IMR-90 (cell line): ENCODE data around the gene TRIO. TPM values are rescaled to one million over a fixed set of nuclear protein-coding genes. Genes with fewer than 3 reads are reported as not detected.
A peak's percentile ranks its signal among the peaks of the same experiment; 100 is the strongest.

Experiments
- ATAC-seq: fragments of 200-7000 bp; cut with Tn5 transposase; 2 replicates; pipeline ENCODE4 v1.9.1; 2020; ENCODE audit warnings: low read depth, mild to moderate bottlenecking, moderate library complexity
- BruUV-seq: library from RNA; stranded (reverse); fragments of 400-500 nt; replicated peaks from 2 replicates; lab custom pipeline; 2021; lab: Mats Ljungman, UMichigan
- CTCF ChIA-PET: fragments of 300-600 bp; formaldehyde crosslinking; extraction: SDS; loops from one replicate; lab custom pipeline; 2021; ENCODE audit warnings: antibody characterized with exemption; lab: Yijun Ruan, JAX
- POLR2A ChIA-PET: fragments of 300-600 bp; sonication (Branson Sonifier 250); formaldehyde crosslinking; loops from one replicate; lab custom pipeline; 2022; ENCODE audit warnings: antibody characterized with exemption; ENCODE audit not compliant: unreplicated experiment; lab: Charles Lee
- DNase-seq: peaks from one replicate; pipeline ENCODE4 v3.0.0; 2013
- H2AFZ ChIP-seq: replicated peaks from 2 replicates; pipeline ENCODE3; 2013; ENCODE audit warnings: low read length, mild to moderate bottlenecking; ENCODE audit not compliant: poor library complexity
- H2AK5ac ChIP-seq: 2 replicates; pipeline ENCODE4 v1.6.1; 2013; ENCODE audit warnings: low read depth, low read length, inconsistent platforms
- H2AK9ac ChIP-seq: replicated peaks from 2 replicates; pipeline ENCODE3; 2013; ENCODE audit warnings: mild to moderate bottlenecking, low read depth, low read length, moderate library complexity; ENCODE audit not compliant: poor library complexity
- H2BK120ac ChIP-seq: 2 replicates; pipeline ENCODE4 v1.6.1; 2013; ENCODE audit warnings: low read depth, low read length, inconsistent platforms
- H2BK15ac ChIP-seq: 3 replicates; pipeline ENCODE4 v1.6.1; 2013; ENCODE audit warnings: low read depth, low read length, inconsistent platforms
- H2BK20ac ChIP-seq: 2 replicates; pipeline ENCODE4 v1.6.1; 2013; ENCODE audit warnings: low read depth, mild to moderate bottlenecking, inconsistent platforms, low read length, moderate library complexity
- H2BK5ac ChIP-seq: 2 replicates; pipeline ENCODE4 v1.6.1; 2013; ENCODE audit warnings: mild to moderate bottlenecking, low read depth, low read length, inconsistent platforms; ENCODE audit not compliant: poor library complexity, severe bottlenecking
- H3K14ac ChIP-seq: replicated peaks from 2 replicates; pipeline ENCODE4 v1.6.1; 2013; ENCODE audit warnings: low read depth, low read length, inconsistent platforms
- H3K18ac ChIP-seq: 2 replicates; pipeline ENCODE4 v1.6.1; 2013; ENCODE audit warnings: low read depth, low read length, control low read depth
- H3K23ac ChIP-seq: 2 replicates; pipeline ENCODE4 v1.6.1; 2013; ENCODE audit warnings: low read depth, low read length, inconsistent platforms
- H3K27ac ChIP-seq: 2 replicates; pipeline ENCODE4 v1.5.1; 2013; ENCODE audit warnings: mild to moderate bottlenecking, control low read depth, low read length; ENCODE audit not compliant: insufficient read depth
- H3K27me3 ChIP-seq: 2 replicates; pipeline ENCODE4 v1.6.1; 2013; ENCODE audit warnings: low read length; ENCODE audit not compliant: control insufficient read depth, insufficient read depth
- H3K36me3 ChIP-seq: 2 replicates; pipeline ENCODE4 v1.6.1; 2013; ENCODE audit warnings: low read length, mixed read lengths; ENCODE audit not compliant: control insufficient read depth, insufficient read depth
- H3K4ac ChIP-seq: 2 replicates; pipeline ENCODE4 v1.6.1; 2013; ENCODE audit warnings: low read depth, low read length, inconsistent platforms
- H3K4me1 ChIP-seq: 2 replicates; pipeline ENCODE4 v1.6.1; 2013; ENCODE audit warnings: low read length, mixed read lengths; ENCODE audit not compliant: control insufficient read depth, insufficient read depth
- H3K4me2 ChIP-seq: 2 replicates; pipeline ENCODE4 v1.6.1; 2013; ENCODE audit warnings: low read depth, mild to moderate bottlenecking, control low read depth, low read length, moderate library complexity
- H3K4me3 ChIP-seq: 2 replicates; pipeline ENCODE4 v1.5.1; 2013; ENCODE audit warnings: low read depth, mild to moderate bottlenecking, control low read depth, low read length, moderate library complexity; ENCODE audit not compliant: insufficient read depth
- H3K56ac ChIP-seq: 2 replicates; pipeline ENCODE4 v1.6.1; 2013; ENCODE audit warnings: low read length, inconsistent platforms; ENCODE audit not compliant: insufficient read depth; ENCODE audit errors: extremely low read depth
- H3K79me1 ChIP-seq, 2 experiments: 2 replicates each; pipeline ENCODE4 v1.6.1; 2013; ENCODE audit warnings: low read length in 2 of 2, inconsistent platforms in 1 of 2, low read depth in 1 of 2
- H3K9ac ChIP-seq: 2 replicates; pipeline ENCODE4 v1.6.1; 2013; ENCODE audit warnings: low read depth, low read length, control low read depth
- H3K9me1 ChIP-seq: 2 replicates; pipeline ENCODE4 v1.6.1; 2013; ENCODE audit warnings: low read length, inconsistent platforms; ENCODE audit not compliant: insufficient read depth
- H3K9me3 ChIP-seq: 2 replicates; pipeline ENCODE4 v1.6.1; 2013; ENCODE audit warnings: low read length; ENCODE audit not compliant: control insufficient read depth, insufficient read depth
- H4K20me1 ChIP-seq: 2 replicates; pipeline ENCODE4 v1.6.1; 2013; ENCODE audit warnings: low read length, inconsistent platforms; ENCODE audit not compliant: insufficient read depth
- H4K5ac ChIP-seq: 2 replicates; pipeline ENCODE4 v1.6.1; 2013; ENCODE audit warnings: mild to moderate bottlenecking, low read depth, low read length, control low read depth
- H4K8ac ChIP-seq, 2 experiments: 2 replicates each; pipeline ENCODE4 v1.6.1; 2013; ENCODE audit warnings: low read depth in 2 of 2, low read length in 2 of 2, control low read depth in 1 of 2, inconsistent platforms in 1 of 2
- H4K91ac ChIP-seq: 2 replicates; pipeline ENCODE4 v1.6.1; 2013; ENCODE audit warnings: low read depth, low read length, inconsistent platforms; ENCODE audit not compliant: insufficient read depth
- BHLHE40 ChIP-seq: fragments of 150-350 bp; IDR thresholded peaks from 2 replicates; pipeline ENCODE4 v1.6.1; 2016; ENCODE audit warnings: mild to moderate bottlenecking, low read depth, low read length
- CEBPB ChIP-seq: IDR thresholded peaks from 2 replicates; pipeline ENCODE4 v1.6.1; 2012; ENCODE audit warnings: low read depth, low read length, improper control_type of control experiment
- CTCF ChIP-seq: conservative IDR thresholded peaks from 2 replicates; pipeline ENCODE4 v1.5.1; 2012; ENCODE audit warnings: mild to moderate bottlenecking, low read depth, low read length, improper control_type of control experiment
- FOS ChIP-seq: fragments of 150-350 bp; IDR thresholded peaks from 2 replicates; pipeline ENCODE4 v1.6.1; 2016; ENCODE audit warnings: low read depth, low read length
- RFX5 ChIP-seq: IDR thresholded peaks from 2 replicates; pipeline ENCODE4 v1.8.0; 2012; ENCODE audit warnings: low read depth, mild to moderate bottlenecking, low read length, moderate library complexity
- WGBS, 2 experiments: methylation state at CpG; one replicate each; pipeline versions ENCODE4 v1.1.5 to v1.1.7; 2013; ENCODE audit warnings: missing lambda C conversion rate in 2 of 2; ENCODE audit not compliant: insufficient read length in 1 of 2; ENCODE audit errors: extremely low coverage in 2 of 2; 5-methylcytosine and 5-hydroxymethylcytosine counted together
- dilution Hi-C: fragments of 300-500 bp; cut with HindIII; formaldehyde crosslinking; loops from one replicate; pipeline ENCODE4 v1.14.3; 2018; ENCODE audit warnings: low sequenced_read_pairs; ENCODE audit not compliant: unreplicated experiment
- in situ Hi-C: fragments of 300-500 bp; cut with MboI; formaldehyde crosslinking; loops from 3 replicates; pipeline ENCODE4 v1.14.3; 2019; ENCODE audit warnings: low sequenced_read_pairs, inconsistent platforms, mixed read lengths
- intact Hi-C: fragments of 100-400 bp; cut with micrococcal nuclease; formaldehyde crosslinking; loops from 2 replicates; pipeline ENCODE4 v1.10.0; 2022
- polyA plus RNA-seq, 3 experiments: library from polyadenylated mRNA; depleted of rRNA; stranded (reverse); fragments of >200 nt; gene quantifications; 2 replicates each; pipeline ENCODE4 v1.2.3, GENCODE V29; 2012; ENCODE audit warnings: low replicate concordance in 1 of 3
- total RNA-seq: library from RNA; depleted of rRNA; stranded (reverse); fragments of >200 nt; gene quantifications from 2 replicates; pipeline ENCODE4 v1.2.3, GENCODE V29; 2012

Gene TRIO
- total and polyA plus RNA-seq, 2 of the 4 experiments (the other 2 are of a cell fraction): 206 to 522 TPM

GRCh38 chr5:14356305-14356704, 213.2 kb downstream of the TRIO start:
- Histone ChIP-seq H3K36me3 (peaks cover 66% of the 10 kb centered on the region), H4K20me1 (peaks cover 86% of the 10 kb centered on the region), H3K4ac (no peak overlapping the region), H3K27ac (no peak overlapping the region), H4K8ac (no peak overlapping the region), H3K79me1 (peaks cover 57 to 86% of the 10 kb centered on the region in 2 experiments), H2AFZ (no peak overlapping the region), H3K4me1 (peaks cover 10% of the 10 kb centered on the region), H3K9me1 (peaks cover 9% of the 10 kb centered on the region; the same call in 1 of the 2 replicates), H4K91ac (no peak overlapping the region), H3K18ac (no peak overlapping the region), H3K4me3 (no peak overlapping the region), H3K23ac (peak overlapping the region; percentile 13; the same call in 1 of the 2 replicates), H3K4me2 (no peak overlapping the region), H2BK5ac (no peak overlapping the region), H2AK9ac (no peak overlapping the region), H2BK15ac (no peak overlapping the region), H3K56ac (no peak overlapping the region), H4K5ac (no peak overlapping the region), H3K9me3 (no peaks in the 10 kb centered on the region), H2AK5ac (no peak overlapping the region), H2BK20ac (no peak overlapping the region), H3K27me3 (no peaks in the 10 kb centered on the region), H3K9ac (no peak overlapping the region), H3K14ac (no peak overlapping the region), H2BK120ac (no peak overlapping the region)
- WGBS, 2 experiments: no CpG with 5 or more reads among the region's 1 CpG
- TF ChIP-seq CEBPB (no peak), RFX5 (no peak), CTCF (no peak), FOS (no peak), BHLHE40 (no peak)
- dilution Hi-C loops: no loop called here
- intact Hi-C loops: no loop called here
- POLR2A ChIA-PET: no interaction called here
- no TSS peak for BruUV-seq
- ATAC-seq (no peak), DNase-seq (no peak)
- CTCF ChIA-PET: no interaction called here
- in situ Hi-C loops: no loop called here
